Measurements from ENCODE around the gene RXRG.

RXRG gene

GRCh38 chr1:165364568-165365133, 80.3 kb downstream of the RXRG start:
- peak; percentile 3 for DNase-seq

GRCh38 chr1:165356876-165357275, 88.0 kb downstream of the RXRG start:
- no peak for DNase-seq

- DNase-seq, result no peak
Observed at GRCh38 chr1:165355977-165356811, 88.7 kb downstream of the RXRG start, which contains the start of gene LMX1A. Gene LMX1A, minus strand, starts transcription at chr1:165356715. Its CDS starts 1,156 bp downstream, at chr1:165355559.

GRCh38 chr1:165355139-165355976, 89.6 kb downstream of the RXRG start:
- DNase-seq, result no peak

- no peak for DNase-seq
Observed at GRCh38 chr1:165354739-165355138, 90.2 kb downstream of the RXRG start.

GRCh38 chr1:165353731-165354671, 90.9 kb downstream of the RXRG start:
- DNase-seq, result no peak

- DNase-seq, result no peak
Observed at GRCh38 chr1:165352442-165353293, 92.3 kb downstream of the RXRG start.

GRCh38 chr1:165351863-165352441, 93.0 kb downstream of the RXRG start:
- DNase-seq, result no peak

All from NCI-H774 (cell line).